Panc1 (cell line): ENCODE data around the gene MLYCD. TPM values are rescaled to one million over a fixed set of nuclear protein-coding genes. Genes with fewer than 3 reads are reported as not detected.
A peak's percentile ranks its signal among the peaks of the same experiment; 100 is the strongest.

Experiments used
- ATAC-seq: fragments of 200-7000 bp; cut with Tn5 transposase; 2 replicates; pipeline ENCODE4 v1.9.1; 2020; ENCODE audit warnings: mild to moderate bottlenecking, moderate library complexity
- BruUV-seq: library from RNA; stranded (reverse); fragments of 400-500 nt; replicated peaks from 2 replicates; lab custom pipeline; 2021; lab: Mats Ljungman, UMichigan
- CTCF ChIA-PET: fragments of 300-600 bp; sonication (Branson Sonifier 250); formaldehyde crosslinking; loops from one replicate; lab custom pipeline; 2022; ENCODE audit warnings: antibody characterized with exemption; lab: Charles Lee
- POLR2A ChIA-PET: fragments of 300-600 bp; sonication (Branson Sonifier 250); formaldehyde crosslinking; loops from one replicate; lab custom pipeline; 2022; ENCODE audit warnings: antibody characterized with exemption; lab: Charles Lee
- DNase-seq: peaks from one replicate; pipeline ENCODE4 v3.0.0-alpha.2; 2010; ENCODE audit warnings: low read depth, low spot score
- H3K27ac ChIP-seq: 2 replicates; pipeline ENCODE4 v1.5.1; 2011; ENCODE audit warnings: mild to moderate bottlenecking, low read length, inconsistent platforms
- H3K27me3 ChIP-seq: fragments of 200-500 bp; sonication (Bioruptor generic); 2 replicates; pipeline ENCODE4 v1.6.0; 2014; ENCODE audit warnings: low read length, inconsistent platforms; ENCODE audit not compliant: control insufficient read depth, insufficient read depth
- H3K36me3 ChIP-seq: fragments of 200-500 bp; sonication (Bioruptor generic); 2 replicates; pipeline ENCODE4 v1.5.1; 2014; ENCODE audit warnings: inconsistent platforms, mild to moderate bottlenecking, low read length, moderate library complexity; ENCODE audit not compliant: control insufficient read depth, insufficient read depth
- H3K4me1 ChIP-seq: 2 replicates; pipeline ENCODE4 v1.5.1; 2011; ENCODE audit warnings: inconsistent platforms, mild to moderate bottlenecking, low read length, moderate library complexity; ENCODE audit not compliant: control insufficient read depth, insufficient read depth
- H3K4me3 ChIP-seq, 2 experiments: 2 replicates each; pipeline ENCODE4 v1.5.1; 2011 to 2012; ENCODE audit warnings: low read depth in 2 of 2, low read length in 2 of 2, mild to moderate bottlenecking in 2 of 2, inconsistent platforms in 1 of 2, moderate library complexity in 1 of 2
- H3K9me3 ChIP-seq: fragments of 200-500 bp; sonication (Bioruptor generic); 2 replicates; pipeline ENCODE4 v1.5.1; 2014; ENCODE audit warnings: low read depth, mild to moderate bottlenecking, inconsistent platforms, low read length, moderate library complexity; ENCODE audit not compliant: control insufficient read depth, insufficient read depth
- POLR2AphosphoS5 ChIP-seq: IDR thresholded peaks from 2 replicates; pipeline ENCODE4 v1.6.1; 2012; ENCODE audit warnings: mild to moderate bottlenecking, low read depth, low read length, moderate library complexity
- SIN3A ChIP-seq: IDR thresholded peaks from 2 replicates; pipeline ENCODE4 v1.6.1; 2012; ENCODE audit warnings: low read depth, mild to moderate bottlenecking, low read length, moderate library complexity, borderline replicate concordance; ENCODE audit not compliant: insufficient read depth
- TCF7L2 ChIP-seq: IDR thresholded peaks from 2 replicates; pipeline ENCODE4 v1.6.1; 2011; ENCODE audit warnings: mild to moderate bottlenecking, low read depth, low read length, inconsistent platforms
- in situ Hi-C: cut with HindIII; loops from 2 replicates; pipeline ENCODE4 v1.10.0; 2016; ENCODE audit warnings: low sequenced_read_pairs, low pct_unique_long_range_greater_than_20kb
- intact Hi-C: fragments of 100-400 bp; cut with micrococcal nuclease; formaldehyde crosslinking; loops from one replicate; pipeline ENCODE4 v1.10.0; 2022; ENCODE audit not compliant: unreplicated experiment
- total RNA-seq: library from RNA; stranded (reverse); gene quantifications from one replicate; pipeline ENCODE4 v1.2.1, GENCODE V29; 2021; ENCODE audit not compliant: unreplicated experiment
- TF ChIP-seq, protein P1 (sequence below), 2 experiments: IDR thresholded peaks; 2 replicates each; pipeline ENCODE4 v1.6.1; 2011 to 2012; ENCODE audit warnings: low read depth in 2 of 2, control low read depth in 1 of 2, low read length in 1 of 2, mild to moderate bottlenecking in 1 of 2, moderate library complexity in 1 of 2; ENCODE audit not compliant: insufficient read depth in 1 of 2
- TF ChIP-seq, protein P2 (sequence below): fragments of 450-650 bp; IDR thresholded peaks from 2 replicates; pipeline ENCODE4 v1.5.1; 2017; ENCODE audit warnings: mild to moderate bottlenecking

MLYCD gene
- total RNA-seq, 1 experiment from 2014 or later, result 2.2 TPM

DNA sequence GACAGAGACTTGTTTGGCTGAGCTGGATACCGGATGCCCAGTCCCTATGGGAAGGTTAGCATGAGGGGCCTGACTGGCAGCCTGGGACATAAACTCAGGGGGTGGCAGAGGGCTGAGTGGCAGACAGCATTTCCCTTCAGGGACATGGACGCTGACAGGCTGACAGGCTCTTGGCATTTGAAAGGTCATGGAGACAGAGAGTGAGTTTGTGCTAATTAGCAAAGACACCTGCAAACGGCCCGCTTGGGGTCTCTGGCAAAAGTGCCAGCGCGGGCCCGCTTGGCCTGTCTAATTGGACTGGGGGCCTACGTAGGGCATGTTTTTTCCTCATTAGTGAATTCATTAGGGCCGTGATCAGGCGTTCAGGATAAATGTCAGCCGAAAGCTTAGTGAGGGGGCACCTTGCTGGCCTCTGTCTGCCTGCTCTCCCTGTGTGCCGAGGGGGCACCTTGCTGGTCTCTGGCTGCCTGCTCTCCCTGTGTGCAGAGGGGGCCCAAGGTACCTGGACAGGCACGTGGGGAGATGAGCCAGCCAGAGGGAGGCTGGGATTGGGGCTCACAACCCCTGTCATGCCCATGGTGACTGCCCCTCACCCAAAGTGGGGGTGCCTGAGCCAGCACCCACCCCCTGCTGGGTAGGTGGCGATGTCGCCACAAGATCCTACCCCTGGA lies 76.8 kb downstream of the MLYCD start:
- in situ Hi-C loops (no loop called here), intact Hi-C loops (no loop called here)
- POLR2A ChIA-PET, result no interaction called here
- BruUV-seq, result no TSS peak
- CTCF ChIA-PET, result no interaction called here
- DNase-seq (no peak), ATAC-seq (peak; percentile 28; the same call in 1 of the 2 replicates)
- Histone ChIP-seq H3K4me1 (no peaks in the 10 kb centered on the region), H3K27ac (no peak overlapping the region), H3K4me3 (no peak overlapping the region), H3K36me3 (no peaks in the 10 kb centered on the region), H3K27me3 (no peaks in the 10 kb centered on the region), H3K9me3 (no peaks in the 10 kb centered on the region)
- TF ChIP-seq, protein P1, sequence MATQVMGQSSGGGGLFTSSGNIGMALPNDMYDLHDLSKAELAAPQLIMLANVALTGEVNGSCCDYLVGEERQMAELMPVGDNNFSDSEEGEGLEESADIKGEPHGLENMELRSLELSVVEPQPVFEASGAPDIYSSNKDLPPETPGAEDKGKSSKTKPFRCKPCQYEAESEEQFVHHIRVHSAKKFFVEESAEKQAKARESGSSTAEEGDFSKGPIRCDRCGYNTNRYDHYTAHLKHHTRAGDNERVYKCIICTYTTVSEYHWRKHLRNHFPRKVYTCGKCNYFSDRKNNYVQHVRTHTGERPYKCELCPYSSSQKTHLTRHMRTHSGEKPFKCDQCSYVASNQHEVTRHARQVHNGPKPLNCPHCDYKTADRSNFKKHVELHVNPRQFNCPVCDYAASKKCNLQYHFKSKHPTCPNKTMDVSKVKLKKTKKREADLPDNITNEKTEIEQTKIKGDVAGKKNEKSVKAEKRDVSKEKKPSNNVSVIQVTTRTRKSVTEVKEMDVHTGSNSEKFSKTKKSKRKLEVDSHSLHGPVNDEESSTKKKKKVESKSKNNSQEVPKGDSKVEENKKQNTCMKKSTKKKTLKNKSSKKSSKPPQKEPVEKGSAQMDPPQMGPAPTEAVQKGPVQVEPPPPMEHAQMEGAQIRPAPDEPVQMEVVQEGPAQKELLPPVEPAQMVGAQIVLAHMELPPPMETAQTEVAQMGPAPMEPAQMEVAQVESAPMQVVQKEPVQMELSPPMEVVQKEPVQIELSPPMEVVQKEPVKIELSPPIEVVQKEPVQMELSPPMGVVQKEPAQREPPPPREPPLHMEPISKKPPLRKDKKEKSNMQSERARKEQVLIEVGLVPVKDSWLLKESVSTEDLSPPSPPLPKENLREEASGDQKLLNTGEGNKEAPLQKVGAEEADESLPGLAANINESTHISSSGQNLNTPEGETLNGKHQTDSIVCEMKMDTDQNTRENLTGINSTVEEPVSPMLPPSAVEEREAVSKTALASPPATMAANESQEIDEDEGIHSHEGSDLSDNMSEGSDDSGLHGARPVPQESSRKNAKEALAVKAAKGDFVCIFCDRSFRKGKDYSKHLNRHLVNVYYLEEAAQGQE (IDR thresholded peaks at IDR 0.05; ENCODE audit: insufficient read depth in 1 of 2, low read depth in 2 of 2, low read length in 1 of 2), result no peak
- TF ChIP-seq, protein P2, sequence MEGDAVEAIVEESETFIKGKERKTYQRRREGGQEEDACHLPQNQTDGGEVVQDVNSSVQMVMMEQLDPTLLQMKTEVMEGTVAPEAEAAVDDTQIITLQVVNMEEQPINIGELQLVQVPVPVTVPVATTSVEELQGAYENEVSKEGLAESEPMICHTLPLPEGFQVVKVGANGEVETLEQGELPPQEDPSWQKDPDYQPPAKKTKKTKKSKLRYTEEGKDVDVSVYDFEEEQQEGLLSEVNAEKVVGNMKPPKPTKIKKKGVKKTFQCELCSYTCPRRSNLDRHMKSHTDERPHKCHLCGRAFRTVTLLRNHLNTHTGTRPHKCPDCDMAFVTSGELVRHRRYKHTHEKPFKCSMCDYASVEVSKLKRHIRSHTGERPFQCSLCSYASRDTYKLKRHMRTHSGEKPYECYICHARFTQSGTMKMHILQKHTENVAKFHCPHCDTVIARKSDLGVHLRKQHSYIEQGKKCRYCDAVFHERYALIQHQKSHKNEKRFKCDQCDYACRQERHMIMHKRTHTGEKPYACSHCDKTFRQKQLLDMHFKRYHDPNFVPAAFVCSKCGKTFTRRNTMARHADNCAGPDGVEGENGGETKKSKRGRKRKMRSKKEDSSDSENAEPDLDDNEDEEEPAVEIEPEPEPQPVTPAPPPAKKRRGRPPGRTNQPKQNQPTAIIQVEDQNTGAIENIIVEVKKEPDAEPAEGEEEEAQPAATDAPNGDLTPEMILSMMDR, result no peak
- TF ChIP-seq SIN3A (no peak), TCF7L2 (no peak), POLR2AphosphoS5 (no peak)

Other genes with a start within 250 kb of the MLYCD start
- 117 TPM for gene HSBP1, start 91.1 kb upstream of the MLYCD start, total RNA-seq
- gene OSGIN1, start 54.1 kb downstream of the MLYCD start, total RNA-seq, result 4.9 TPM
- 0.33 TPM for gene NECAB2, start 69.1 kb downstream of the MLYCD start, total RNA-seq
- not detected for gene SLC38A8, start 143.7 kb downstream of the MLYCD start, total RNA-seq
- 66.8 TPM for gene MBTPS1, start 217.8 kb downstream of the MLYCD start, total RNA-seq
- 24.6 TPM for gene HSDL1, start 246.1 kb downstream of the MLYCD start, total RNA-seq
- not detected for gene DNAAF1, start 246.2 kb downstream of the MLYCD start, total RNA-seq